MCF 10A (cell line): Measurements from ENCODE around the gene SULT4A1. TPM values are rescaled to one million over a fixed set of nuclear protein-coding genes. Genes with fewer than 3 reads are reported as not detected.

Experiments
- Bru-seq: library from RNA; stranded (reverse); fragments of 400-500 nt; gene quantifications from one replicate; lab custom pipeline; 2021; lab: Mats Ljungman, UMichigan
- BruChase-seq, 2 experiments: library from RNA; stranded (reverse); fragments of 400-500 nt; gene quantifications; one replicate each; lab custom pipeline; 2021; lab: Mats Ljungman, UMichigan
- BruUV-seq: library from RNA; stranded (reverse); fragments of 400-500 nt; replicated peaks from 2 replicates; lab custom pipeline; 2021; lab: Mats Ljungman, UMichigan
- CTCF ChIA-PET: fragments of 300-600 bp; sonication (Branson Sonifier 250); formaldehyde crosslinking; extraction: SDS; loops from one replicate; lab custom pipeline; 2021; ENCODE audit warnings: antibody characterized with exemption, inconsistent platforms; lab: Yijun Ruan, JAX
- POLR2A ChIA-PET: fragments of 300-600, 350-650 bp; sonication (Branson Sonifier 250); formaldehyde crosslinking; extraction: SDS; loops from one replicate; lab custom pipeline; 2020; ENCODE audit warnings: antibody characterized with exemption, inconsistent platforms; lab: Yijun Ruan, JAX
- DNase-seq: peaks from one replicate; pipeline ENCODE4 v3.0.0-alpha.2; 2018; ENCODE audit not compliant: unreplicated experiment
- H3K27ac Mint-ChIP-seq: one replicate; pipeline ENCODE4 v1.8.0; 2022; ENCODE audit warnings: mild to moderate bottlenecking, low read depth, mixed read lengths; ENCODE audit not compliant: unreplicated experiment
- H3K27me3 Mint-ChIP-seq: one replicate; pipeline ENCODE4 v1.8.0; 2022; ENCODE audit warnings: mixed read lengths; ENCODE audit not compliant: insufficient read depth, unreplicated experiment
- H3K36me3 Mint-ChIP-seq: one replicate; pipeline ENCODE4 v1.8.0; 2022; ENCODE audit warnings: mild to moderate bottlenecking, moderate library complexity, mixed read lengths; ENCODE audit not compliant: insufficient read depth, unreplicated experiment
- H3K4me1 Mint-ChIP-seq: one replicate; pipeline ENCODE4 v1.8.0; 2022; ENCODE audit warnings: mixed read lengths; ENCODE audit not compliant: insufficient read depth, unreplicated experiment
- H3K4me3 Mint-ChIP-seq: one replicate; pipeline ENCODE4 v1.8.0; 2022; ENCODE audit warnings: mild to moderate bottlenecking, moderate library complexity, mixed read lengths; ENCODE audit not compliant: unreplicated experiment
- H3K9me3 Mint-ChIP-seq: one replicate; pipeline ENCODE4 v1.8.0; 2022; ENCODE audit warnings: mixed read lengths; ENCODE audit not compliant: unreplicated experiment
- CTCF ChIP-seq: fragments of 200-600 bp; IDR thresholded peaks from one replicate; pipeline ENCODE4 v1.8.0; 2022; ENCODE audit warnings: antibody characterized with exemption, mild to moderate bottlenecking; ENCODE audit not compliant: unreplicated experiment
- intact Hi-C: fragments of 100-400 bp; cut with micrococcal nuclease; formaldehyde crosslinking; loops from 2 replicates; pipeline ENCODE4 v1.14.1; 2022
- long read RNA-seq: library from polyadenylated mRNA; stranded (forward); transcript quantifications from one replicate; pipeline ENCODE4 v2.0.0, GENCODE V29; 2022
- total RNA-seq: library from RNA; stranded (reverse); gene quantifications from 2 replicates; pipeline ENCODE4 v1.2.3, GENCODE V29; 2022

The SULT4A1 gene
- total RNA-seq (not detected in 2 replicates), Bru-seq, nascent RNA (not detected), BruChase-seq, experiment 1, labeled RNA remaining after a 6-hour chase (not detected), BruChase-seq, experiment 2, labeled RNA remaining after a 2-hour chase (not detected)
- long read RNA-seq, result 0 reads

- H3K4me3 Mint-ChIP-seq, result no peak within 1 kb of the TSS
These were observed at the start of gene SULT4A1 for GRCh38 chr22:43862074-43862881. Gene SULT4A1, minus strand, starts transcription at chr22:43862513. Its CDS starts 131 bp downstream, at chr22:43862382.

GRCh38 chr22:43911351-43911750 lies 49.0 kb upstream of the SULT4A1 start:
- Mint-ChIP-seq H3K27ac (no peak overlapping the region), H3K36me3 (no peaks in the 10 kb centered on the region), H3K4me3 (no peak overlapping the region), H3K27me3 (peaks cover 23% of the 10 kb centered on the region), H3K4me1 (peaks cover 17% of the 10 kb centered on the region), H3K9me3 (peaks cover 7% of the 10 kb centered on the region)
- TF ChIP-seq CTCF, result no peak
- ChIA-PET POLR2A (interaction anchor here (0.8 kb wide), 1 partner anchor 18 kb away, joined by 3 read pairs; no protein-coding TSS in a partner anchor), CTCF (no interaction called here)
- BruUV-seq, result no TSS peak
- no peak for DNase-seq
- intact Hi-C loops, result no loop called here

More at GRCh38 chr22:43862074-43862881, at the start of gene SULT4A1:
- TF ChIP-seq CTCF, result no peak
- Mint-ChIP-seq H3K4me1 (no peaks in the 10 kb centered on the region), H3K27ac (no peak within 1 kb of the TSS), H3K27me3 (peaks cover 76% of the 10 kb centered on the region), H3K36me3 (no peaks in the 10 kb centered on the region), H3K9me3 (peaks cover 3% of the 10 kb centered on the region)
- BruUV-seq, result no TSS peak
- ChIA-PET CTCF (no interaction called here), POLR2A (no interaction called here)
- intact Hi-C loops, result no loop called here
- no peak for DNase-seq

GRCh38 chr22:43910178-43910695 lies 47.9 kb upstream of the SULT4A1 start:
- no peak for DNase-seq
- H3K27ac Mint-ChIP-seq, result no peak overlapping the region
- no peaks in the 10 kb centered on the region for H3K36me3 Mint-ChIP-seq
- no peak overlapping the region for H3K4me3 Mint-ChIP-seq
- no TSS peak for BruUV-seq
- peaks cover 17% of the 10 kb centered on the region for H3K4me1 Mint-ChIP-seq
- TF ChIP-seq CTCF, result no peak
- H3K9me3 Mint-ChIP-seq, result peaks cover 7% of the 10 kb centered on the region
- CTCF ChIA-PET, result no interaction called here
- intact Hi-C loops, result no loop called here
- H3K27me3 Mint-ChIP-seq, result peaks cover 23% of the 10 kb centered on the region
- POLR2A ChIA-PET, result interaction anchor here (0.8 to 1.1 kb wide), 2 partner anchors 15 to 17 kb away, joined by 3 read pairs; no protein-coding TSS in a partner anchor

- peaks cover 7% of the 10 kb centered on the region for H3K9me3 Mint-ChIP-seq
- TF ChIP-seq CTCF, result no peak
- peaks cover 17% of the 10 kb centered on the region for H3K4me1 Mint-ChIP-seq
- CTCF ChIA-PET, result no interaction called here
- H3K27me3 Mint-ChIP-seq, result peaks cover 23% of the 10 kb centered on the region
- H3K36me3 Mint-ChIP-seq, result no peaks in the 10 kb centered on the region
- no peak overlapping the region for H3K27ac Mint-ChIP-seq
- BruUV-seq, result no TSS peak
- POLR2A ChIA-PET, result interaction anchor here (1.1 kb wide), 1 partner anchor 16 kb away, joined by 3 read pairs; no protein-coding TSS in a partner anchor
- intact Hi-C loops, result loop anchor here (10.0 kb wide), 1 partner anchor 635 kb away; no protein-coding TSS in a partner anchor
- DNase-seq, result no peak
- no peak overlapping the region for H3K4me3 Mint-ChIP-seq
These were observed 47.4 kb upstream of the SULT4A1 start for GRCh38 chr22:43909708-43910107.
